GM13977 (cell line): ENCODE results near the gene LUC7L.

Experiments
- DNase-seq: peaks from one replicate; pipeline ENCODE4 v3.0.0; 2012; ENCODE audit warnings: low spot score
- CTCF ChIP-seq: IDR thresholded peaks from 2 replicates; pipeline ENCODE4 v1.5.1; 2012; ENCODE audit warnings: mild to moderate bottlenecking, control low read depth; ENCODE audit not compliant: insufficient read depth; ENCODE audit errors: extremely low read depth, missing control alignments
- in situ Hi-C: fragments of 300-500 bp; cut with MboI; formaldehyde crosslinking; loops from one replicate; pipeline ENCODE4 v1.12.0; 2022; ENCODE audit warnings: low sequenced_read_pairs, low pct_unique_long_range_greater_than_20kb, mixed read lengths, inconsistent platforms; ENCODE audit not compliant: unreplicated experiment

LUC7L gene

GRCh38 chr16:142405-142967 lies 86.8 kb downstream of the LUC7L start:
- no peak for TF ChIP-seq CTCF

DNA sequence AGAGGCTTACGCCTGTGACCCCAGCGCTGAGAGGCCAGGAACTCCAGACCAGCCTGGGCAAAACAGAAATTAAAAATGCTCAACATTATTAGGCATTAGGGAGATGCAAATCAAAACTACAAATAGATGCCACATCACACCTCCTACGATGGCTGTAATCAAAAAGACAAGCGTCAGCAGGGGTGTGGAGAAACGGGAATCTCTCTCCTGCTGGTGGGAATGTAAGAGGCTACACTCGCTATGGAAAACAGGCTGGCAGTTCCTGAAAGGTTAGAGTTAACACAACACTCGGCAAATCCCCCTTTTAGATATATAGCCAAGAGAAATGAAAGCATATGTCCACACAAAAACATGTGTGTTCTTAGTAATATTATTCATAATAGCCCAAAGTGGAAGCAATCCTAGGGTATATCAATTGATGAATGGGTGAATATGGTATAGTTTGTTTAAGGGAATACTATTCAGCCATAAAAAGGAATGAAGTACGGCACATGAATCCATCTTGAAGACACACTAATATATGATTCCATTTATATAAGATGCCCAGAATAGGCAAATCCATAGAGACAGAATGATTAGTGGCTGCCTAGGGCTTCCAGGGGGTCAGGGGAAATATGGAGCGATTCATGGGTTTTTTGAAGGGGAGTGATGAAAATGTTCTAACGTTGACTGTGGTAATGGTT lies 88.9 kb downstream of the LUC7L start:
- TF ChIP-seq CTCF = no peak
- DNase-seq = no peak
- in situ Hi-C loops = no loop called here

More at GRCh38 chr16:142405-142967, 86.8 kb downstream of the LUC7L start:
- in situ Hi-C loops = no loop called here
- no peak for DNase-seq
